HEK293 (cell line): ENCODE results near the gene MMP24OS.
A peak's percentile ranks its signal among the peaks of the same experiment; 100 is the strongest.

ENCODE experiments used
- GLIS1 ChIP-seq: fragments of 450-650 bp; formaldehyde crosslinking; IDR thresholded peaks from 2 replicates; pipeline ENCODE4 v1.5.1; 2016; ENCODE audit warnings: missing biosample characterization, missing genetic modification characterization
- KLF10 ChIP-seq: fragments of 450-650 bp; IDR thresholded peaks from 2 replicates; pipeline ENCODE4 v1.5.1; 2018; ENCODE audit warnings: missing biosample characterization, mild to moderate bottlenecking, missing genetic modification characterization
- KLF7 ChIP-seq: fragments of 450-650 bp; formaldehyde crosslinking; IDR thresholded peaks from 2 replicates; pipeline ENCODE4 v1.5.1; 2016; ENCODE audit warnings: missing biosample characterization, missing genetic modification characterization, borderline replicate concordance
- MZF1 ChIP-seq: fragments of 450-650 bp; formaldehyde crosslinking; IDR thresholded peaks from 2 replicates; pipeline ENCODE4 v1.5.1; 2017; ENCODE audit warnings: missing biosample characterization, missing genetic modification characterization, borderline replicate concordance
- OSR2 ChIP-seq: fragments of 450-650 bp; formaldehyde crosslinking; IDR thresholded peaks from 2 replicates; pipeline ENCODE4 v1.5.1; 2016; ENCODE audit warnings: missing biosample characterization, missing genetic modification characterization
- SCRT2 ChIP-seq: fragments of 450-650 bp; formaldehyde crosslinking; IDR thresholded peaks from 2 replicates; pipeline ENCODE4 v1.5.1; 2016; ENCODE audit warnings: missing biosample characterization, missing genetic modification characterization
- YY2 ChIP-seq: fragments of 450-650 bp; formaldehyde crosslinking; IDR thresholded peaks from 2 replicates; pipeline ENCODE4 v1.5.1; 2016; ENCODE audit warnings: missing biosample characterization, missing genetic modification characterization
- ZBTB17 ChIP-seq: fragments of 450-650 bp; formaldehyde crosslinking; IDR thresholded peaks from 2 replicates; pipeline ENCODE4 v1.5.1; 2016; ENCODE audit warnings: missing biosample characterization, missing genetic modification characterization
- ZBTB20 ChIP-seq: fragments of 450-650 bp; formaldehyde crosslinking; IDR thresholded peaks from 2 replicates; pipeline ENCODE4 v1.5.1; 2016; ENCODE audit warnings: missing biosample characterization, missing genetic modification characterization
- ZFP37 ChIP-seq: fragments of 450-650 bp; formaldehyde crosslinking; IDR thresholded peaks from 2 replicates; pipeline ENCODE4 v1.5.1; 2016; ENCODE audit warnings: missing biosample characterization, missing genetic modification characterization
- ZFP69B ChIP-seq: fragments of 450-650 bp; formaldehyde crosslinking; IDR thresholded peaks from 2 replicates; pipeline ENCODE4 v1.5.1; 2016; ENCODE audit warnings: missing biosample characterization, missing genetic modification characterization
- ZNF112 ChIP-seq: fragments of 450-650 bp; formaldehyde crosslinking; IDR thresholded peaks from 2 replicates; pipeline ENCODE4 v1.5.0; 2017; ENCODE audit warnings: missing biosample characterization, missing genetic modification characterization
- ZNF121 ChIP-seq: fragments of 450-650 bp; formaldehyde crosslinking; IDR thresholded peaks from 2 replicates; pipeline ENCODE4 v1.5.1; 2016; ENCODE audit warnings: missing biosample characterization, missing genetic modification characterization
- ZNF140 ChIP-seq: fragments of 450-650 bp; formaldehyde crosslinking; IDR thresholded peaks from 2 replicates; pipeline ENCODE4 v1.5.1; 2016; ENCODE audit warnings: missing biosample characterization, missing genetic modification characterization
- ZNF146 ChIP-seq: fragments of 450-650 bp; formaldehyde crosslinking; IDR thresholded peaks from 2 replicates; pipeline ENCODE4 v1.5.1; 2016; ENCODE audit warnings: missing biosample characterization, missing genetic modification characterization
- ZNF2 ChIP-seq: fragments of 450-650 bp; formaldehyde crosslinking; IDR thresholded peaks from 2 replicates; pipeline ENCODE4 v1.5.1; 2016; ENCODE audit warnings: missing biosample characterization, missing genetic modification characterization
- ZNF202 ChIP-seq: fragments of 450-650 bp; formaldehyde crosslinking; IDR thresholded peaks from 2 replicates; pipeline ENCODE4 v1.5.1; 2016; ENCODE audit warnings: missing biosample characterization, missing genetic modification characterization, borderline replicate concordance
- ZNF311 ChIP-seq: fragments of 450-650 bp; formaldehyde crosslinking; IDR thresholded peaks from 2 replicates; pipeline ENCODE4 v1.5.1; 2017; ENCODE audit warnings: missing biosample characterization, missing genetic modification characterization, borderline replicate concordance
- ZNF354C ChIP-seq: fragments of 450-650 bp; formaldehyde crosslinking; IDR thresholded peaks from 2 replicates; pipeline ENCODE4 v1.5.1; 2016; ENCODE audit warnings: missing biosample characterization, missing genetic modification characterization, low read depth, borderline replicate concordance
- ZNF391 ChIP-seq: fragments of 450-650 bp; formaldehyde crosslinking; IDR thresholded peaks from 2 replicates; pipeline ENCODE4 v1.5.1; 2016; ENCODE audit warnings: low read depth, missing biosample characterization, missing genetic modification characterization, borderline replicate concordance
- ZNF473 ChIP-seq: fragments of 450-650 bp; formaldehyde crosslinking; IDR thresholded peaks from 2 replicates; pipeline ENCODE4 v1.5.1; 2017; ENCODE audit warnings: missing biosample characterization, missing genetic modification characterization
- ZNF549 ChIP-seq: fragments of 450-650 bp; IDR thresholded peaks from 2 replicates; pipeline ENCODE4 v1.5.1; 2018; ENCODE audit warnings: missing biosample characterization, missing genetic modification characterization, mild to moderate bottlenecking, inconsistent platforms, moderate library complexity
- ZNF561 ChIP-seq: fragments of 450-650 bp; IDR thresholded peaks from 2 replicates; pipeline ENCODE4 v1.5.1; 2018; ENCODE audit warnings: missing biosample characterization, missing genetic modification characterization, borderline replicate concordance
- ZNF610 ChIP-seq: fragments of 450-650 bp; formaldehyde crosslinking; IDR thresholded peaks from 2 replicates; pipeline ENCODE4 v1.5.1; 2016; ENCODE audit warnings: missing biosample characterization, missing genetic modification characterization, borderline replicate concordance
- ZNF664 ChIP-seq: fragments of 450-650 bp; formaldehyde crosslinking; IDR thresholded peaks from 2 replicates; pipeline ENCODE4 v1.5.1; 2016; ENCODE audit warnings: missing biosample characterization, missing genetic modification characterization
- ZNF843 ChIP-seq: fragments of 450-650 bp; formaldehyde crosslinking; IDR thresholded peaks from 2 replicates; pipeline ENCODE4 v1.5.1; 2016; ENCODE audit warnings: missing biosample characterization, missing genetic modification characterization
- ZSCAN16 ChIP-seq: fragments of 450-650 bp; formaldehyde crosslinking; IDR thresholded peaks from 2 replicates; pipeline ENCODE4 v1.5.1; 2016; ENCODE audit warnings: missing biosample characterization, missing genetic modification characterization
- TF ChIP-seq, protein P1 (sequence below): fragments of 450-650 bp; formaldehyde crosslinking; IDR thresholded peaks from 2 replicates; pipeline ENCODE4 v1.5.1; 2016; ENCODE audit warnings: missing biosample characterization, missing genetic modification characterization
- TF ChIP-seq, protein P2 (sequence below): fragments of 450-650 bp; formaldehyde crosslinking; IDR thresholded peaks from 2 replicates; pipeline ENCODE4 v1.5.1; 2017; ENCODE audit warnings: missing biosample characterization, missing genetic modification characterization
- TF ChIP-seq, protein P3 (sequence below): fragments of 450-650 bp; formaldehyde crosslinking; IDR thresholded peaks from 2 replicates; pipeline ENCODE4 v1.5.1; 2016; ENCODE audit warnings: missing biosample characterization, missing genetic modification characterization
- TF ChIP-seq, protein P4 (sequence below): fragments of 450-650 bp; IDR thresholded peaks from 2 replicates; pipeline ENCODE4 v1.5.1; 2018; ENCODE audit warnings: missing biosample characterization, mild to moderate bottlenecking, missing genetic modification characterization
- TF ChIP-seq, protein P5 (sequence below): fragments of 450-650 bp; formaldehyde crosslinking; IDR thresholded peaks from 2 replicates; pipeline ENCODE4 v1.5.1; 2016; ENCODE audit warnings: missing biosample characterization, missing genetic modification characterization

Gene MMP24OS

DNA sequence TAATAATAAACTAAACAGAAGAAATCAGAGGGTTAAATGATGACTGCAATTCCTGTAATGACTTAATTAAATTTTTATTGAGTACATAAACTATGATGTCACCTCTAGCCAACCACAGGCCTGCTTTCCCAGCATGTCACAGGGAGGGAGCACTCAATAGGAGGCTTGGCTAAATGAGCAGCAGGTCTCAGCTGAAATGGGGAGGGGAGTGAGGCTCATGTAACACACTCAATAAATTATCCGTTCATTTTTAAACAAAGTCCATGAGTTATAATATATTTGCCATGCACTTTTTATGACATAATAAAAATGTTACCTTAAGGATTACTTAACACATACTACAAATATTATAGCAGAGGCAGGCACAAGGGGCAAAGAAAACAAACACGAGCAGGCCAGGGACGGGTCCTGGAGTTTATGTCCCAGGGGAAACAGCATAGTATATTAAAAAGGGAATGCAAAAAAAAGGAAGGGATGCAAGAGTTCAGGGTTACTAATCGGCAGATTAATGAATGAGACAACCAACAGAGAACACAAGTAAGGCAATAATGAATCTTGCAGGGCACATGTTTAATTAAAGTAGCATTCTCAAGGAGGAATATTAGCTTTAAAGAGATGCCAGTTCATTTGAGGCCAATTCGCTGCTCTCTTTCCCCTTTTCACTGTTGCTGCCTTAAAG, 41.4 kb upstream of the MMP24OS start (continued):
- TF ChIP-seq ZNF354C (tag by site-specific recombination) (0 out of 2 replicates have a peak, but pooled peaks have one; percentile 6), ZNF121 (tag by site-specific recombination) (no peak), GLIS1 (tag by site-specific recombination) (peak; percentile 100), ZNF140 (tag by site-specific recombination) (no peak), ZNF664 (tag by site-specific recombination) (peak; percentile 97), KLF7 (tag by site-specific recombination) (peak; percentile 27; the same call in 1 of the 2 replicates), ZNF146 (0 out of 2 replicates have a peak, but pooled peaks have one; percentile 28), MZF1 (peak; percentile 82), ZNF2 (tag by site-specific recombination) (no peak), ZNF549 (no peak), ZSCAN16 (tag by site-specific recombination) (peak; percentile 98), ZNF843 (tag by site-specific recombination) (peak; percentile 98), ZNF311 (tag by site-specific recombination) (no peak), ZFP37 (no peak), SCRT2 (peak; percentile 50; the same call in 1 of the 2 replicates), YY2 (tag by site-specific recombination) (0 out of 2 replicates have a peak, but pooled peaks have one; percentile 11), ZNF561 (peak; percentile 82), ZNF391 (tag by site-specific recombination) (peak; percentile 75; the same call in 1 of the 2 replicates), ZBTB17 (peak; percentile 89), OSR2 (peak; percentile 98), KLF10 (peak; percentile 98), ZNF473 (no peak), ZBTB20 (tag by site-specific recombination) (peak; percentile 73), ZFP69B (tag by site-specific recombination) (peak; percentile 99), ZNF610 (no peak), ZNF112 (no peak), ZNF202 (tag by site-specific recombination) (no peak)
- TF ChIP-seq, protein P1, sequence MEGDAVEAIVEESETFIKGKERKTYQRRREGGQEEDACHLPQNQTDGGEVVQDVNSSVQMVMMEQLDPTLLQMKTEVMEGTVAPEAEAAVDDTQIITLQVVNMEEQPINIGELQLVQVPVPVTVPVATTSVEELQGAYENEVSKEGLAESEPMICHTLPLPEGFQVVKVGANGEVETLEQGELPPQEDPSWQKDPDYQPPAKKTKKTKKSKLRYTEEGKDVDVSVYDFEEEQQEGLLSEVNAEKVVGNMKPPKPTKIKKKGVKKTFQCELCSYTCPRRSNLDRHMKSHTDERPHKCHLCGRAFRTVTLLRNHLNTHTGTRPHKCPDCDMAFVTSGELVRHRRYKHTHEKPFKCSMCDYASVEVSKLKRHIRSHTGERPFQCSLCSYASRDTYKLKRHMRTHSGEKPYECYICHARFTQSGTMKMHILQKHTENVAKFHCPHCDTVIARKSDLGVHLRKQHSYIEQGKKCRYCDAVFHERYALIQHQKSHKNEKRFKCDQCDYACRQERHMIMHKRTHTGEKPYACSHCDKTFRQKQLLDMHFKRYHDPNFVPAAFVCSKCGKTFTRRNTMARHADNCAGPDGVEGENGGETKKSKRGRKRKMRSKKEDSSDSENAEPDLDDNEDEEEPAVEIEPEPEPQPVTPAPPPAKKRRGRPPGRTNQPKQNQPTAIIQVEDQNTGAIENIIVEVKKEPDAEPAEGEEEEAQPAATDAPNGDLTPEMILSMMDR (tag by site-specific recombination): no peak
- TF ChIP-seq, protein P2, sequence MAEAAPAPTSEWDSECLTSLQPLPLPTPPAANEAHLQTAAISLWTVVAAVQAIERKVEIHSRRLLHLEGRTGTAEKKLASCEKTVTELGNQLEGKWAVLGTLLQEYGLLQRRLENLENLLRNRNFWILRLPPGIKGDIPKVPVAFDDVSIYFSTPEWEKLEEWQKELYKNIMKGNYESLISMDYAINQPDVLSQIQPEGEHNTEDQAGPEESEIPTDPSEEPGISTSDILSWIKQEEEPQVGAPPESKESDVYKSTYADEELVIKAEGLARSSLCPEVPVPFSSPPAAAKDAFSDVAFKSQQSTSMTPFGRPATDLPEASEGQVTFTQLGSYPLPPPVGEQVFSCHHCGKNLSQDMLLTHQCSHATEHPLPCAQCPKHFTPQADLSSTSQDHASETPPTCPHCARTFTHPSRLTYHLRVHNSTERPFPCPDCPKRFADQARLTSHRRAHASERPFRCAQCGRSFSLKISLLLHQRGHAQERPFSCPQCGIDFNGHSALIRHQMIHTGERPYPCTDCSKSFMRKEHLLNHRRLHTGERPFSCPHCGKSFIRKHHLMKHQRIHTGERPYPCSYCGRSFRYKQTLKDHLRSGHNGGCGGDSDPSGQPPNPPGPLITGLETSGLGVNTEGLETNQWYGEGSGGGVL (tag by site-specific recombination): peak; percentile 87
- TF ChIP-seq, protein P3, sequence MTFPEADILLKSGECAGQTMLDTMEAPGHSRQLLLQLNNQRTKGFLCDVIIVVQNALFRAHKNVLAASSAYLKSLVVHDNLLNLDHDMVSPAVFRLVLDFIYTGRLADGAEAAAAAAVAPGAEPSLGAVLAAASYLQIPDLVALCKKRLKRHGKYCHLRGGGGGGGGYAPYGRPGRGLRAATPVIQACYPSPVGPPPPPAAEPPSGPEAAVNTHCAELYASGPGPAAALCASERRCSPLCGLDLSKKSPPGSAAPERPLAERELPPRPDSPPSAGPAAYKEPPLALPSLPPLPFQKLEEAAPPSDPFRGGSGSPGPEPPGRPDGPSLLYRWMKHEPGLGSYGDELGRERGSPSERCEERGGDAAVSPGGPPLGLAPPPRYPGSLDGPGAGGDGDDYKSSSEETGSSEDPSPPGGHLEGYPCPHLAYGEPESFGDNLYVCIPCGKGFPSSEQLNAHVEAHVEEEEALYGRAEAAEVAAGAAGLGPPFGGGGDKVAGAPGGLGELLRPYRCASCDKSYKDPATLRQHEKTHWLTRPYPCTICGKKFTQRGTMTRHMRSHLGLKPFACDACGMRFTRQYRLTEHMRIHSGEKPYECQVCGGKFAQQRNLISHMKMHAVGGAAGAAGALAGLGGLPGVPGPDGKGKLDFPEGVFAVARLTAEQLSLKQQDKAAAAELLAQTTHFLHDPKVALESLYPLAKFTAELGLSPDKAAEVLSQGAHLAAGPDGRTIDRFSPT: peak; percentile 83
- TF ChIP-seq, protein P4, sequence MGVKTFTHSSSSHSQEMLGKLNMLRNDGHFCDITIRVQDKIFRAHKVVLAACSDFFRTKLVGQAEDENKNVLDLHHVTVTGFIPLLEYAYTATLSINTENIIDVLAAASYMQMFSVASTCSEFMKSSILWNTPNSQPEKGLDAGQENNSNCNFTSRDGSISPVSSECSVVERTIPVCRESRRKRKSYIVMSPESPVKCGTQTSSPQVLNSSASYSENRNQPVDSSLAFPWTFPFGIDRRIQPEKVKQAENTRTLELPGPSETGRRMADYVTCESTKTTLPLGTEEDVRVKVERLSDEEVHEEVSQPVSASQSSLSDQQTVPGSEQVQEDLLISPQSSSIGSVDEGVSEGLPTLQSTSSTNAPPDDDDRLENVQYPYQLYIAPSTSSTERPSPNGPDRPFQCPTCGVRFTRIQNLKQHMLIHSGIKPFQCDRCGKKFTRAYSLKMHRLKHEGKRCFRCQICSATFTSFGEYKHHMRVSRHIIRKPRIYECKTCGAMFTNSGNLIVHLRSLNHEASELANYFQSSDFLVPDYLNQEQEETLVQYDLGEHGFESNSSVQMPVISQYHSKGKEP: peak; percentile 72
- TF ChIP-seq, protein P5, sequence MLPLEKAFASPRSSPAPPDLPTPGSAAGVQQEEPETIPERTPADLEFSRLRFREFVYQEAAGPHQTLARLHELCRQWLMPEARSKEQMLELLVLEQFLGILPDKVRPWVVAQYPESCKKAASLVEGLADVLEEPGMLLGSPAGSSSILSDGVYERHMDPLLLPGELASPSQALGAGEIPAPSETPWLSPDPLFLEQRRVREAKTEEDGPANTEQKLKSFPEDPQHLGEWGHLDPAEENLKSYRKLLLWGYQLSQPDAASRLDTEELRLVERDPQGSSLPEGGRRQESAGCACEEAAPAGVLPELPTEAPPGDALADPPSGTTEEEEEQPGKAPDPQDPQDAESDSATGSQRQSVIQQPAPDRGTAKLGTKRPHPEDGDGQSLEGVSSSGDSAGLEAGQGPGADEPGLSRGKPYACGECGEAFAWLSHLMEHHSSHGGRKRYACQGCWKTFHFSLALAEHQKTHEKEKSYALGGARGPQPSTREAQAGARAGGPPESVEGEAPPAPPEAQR (tag by site-specific recombination): 0 out of 2 replicates have a peak, but pooled peaks have one; percentile 9
